ENCODE measurements around the gene DLX5. TPM values are rescaled to one million over a fixed set of nuclear protein-coding genes. Genes with fewer than 3 reads are reported as not detected.

Gene DLX5
- total and polyA plus RNA-seq, 2 of the 4 experiments (the other 2 are of a cell fraction) = not detected

GRCh38 chr7:96991546-96992191 lies 33.0 kb downstream of the DLX5 start:
- Histone ChIP-seq H3K27ac (ENCODE audit: insufficient read depth, low read length) (no peak overlapping the region), H4K91ac (ENCODE audit: insufficient read depth, low read depth, low read length) (no peak overlapping the region), H2BK120ac (ENCODE audit: low read depth, low read length) (no peak overlapping the region), H3K4me3 (ENCODE audit: insufficient read depth, low read depth, low read length) (no peak overlapping the region), H3K27me3 (ENCODE audit: control insufficient read depth, insufficient read depth, low read length) (peaks cover 43% of the 10 kb centered on the region), H3K18ac (ENCODE audit: low read depth, low read length) (no peak overlapping the region), H4K20me1 (ENCODE audit: insufficient read depth, low read length) (no peaks in the 10 kb centered on the region), H2AK9ac (replicated peaks; ENCODE audit: low read depth, low read length, poor library complexity) (no peak overlapping the region), H4K5ac (ENCODE audit: low read depth, low read length) (no peak overlapping the region), H3K23ac (ENCODE audit: low read depth, low read length) (no peak overlapping the region), H3K79me1 (ENCODE audit: low read depth in 1 of 2, low read length in 2 of 2) (no peaks in the 10 kb centered on the region), H2AFZ (replicated peaks; ENCODE audit: low read length, poor library complexity) (no peak overlapping the region), H4K8ac (ENCODE audit: low read depth in 2 of 2, low read length in 2 of 2) (no peak overlapping the region), H2BK15ac (ENCODE audit: low read depth, low read length) (no peak overlapping the region), H2AK5ac (ENCODE audit: low read depth, low read length) (no peak overlapping the region), H3K4ac (ENCODE audit: low read depth, low read length) (no peak overlapping the region), H3K4me1 (ENCODE audit: control insufficient read depth, insufficient read depth, low read length) (no peaks in the 10 kb centered on the region), H3K9ac (ENCODE audit: low read depth, low read length) (no peak overlapping the region), H2BK20ac (ENCODE audit: low read depth, low read length) (no peak overlapping the region), H3K36me3 (ENCODE audit: control insufficient read depth, insufficient read depth, low read length) (no peaks in the 10 kb centered on the region), H3K56ac (ENCODE audit: extremely low read depth, insufficient read depth, low read length) (no peak overlapping the region), H2BK5ac (ENCODE audit: low read depth, low read length, poor library complexity, severe bottlenecking) (no peak overlapping the region), H3K9me3 (ENCODE audit: control insufficient read depth, insufficient read depth, low read length) (peaks cover 11% of the 10 kb centered on the region), H3K14ac (replicated peaks; ENCODE audit: low read depth, low read length) (no peak overlapping the region), H3K9me1 (ENCODE audit: insufficient read depth, low read length) (no peaks in the 10 kb centered on the region), H3K4me2 (ENCODE audit: low read depth, low read length) (no peak overlapping the region)
- ATAC-seq (ENCODE audit: low read depth) (no peak), DNase-seq (no peak)
- dilution Hi-C loops (cut with HindIII; ENCODE audit: low sequenced_read_pairs, unreplicated experiment) (no loop called here), in situ Hi-C loops (cut with MboI; ENCODE audit: low sequenced_read_pairs) (no loop called here), intact Hi-C loops (cut with micrococcal nuclease) (no loop called here)
- POLR2A ChIA-PET (ENCODE audit: unreplicated experiment) = interaction anchor here (0.6 kb wide), 1 partner anchor 209 kb away, joined by 4 read pairs; no protein-coding TSS in a partner anchor
- WGBS, 2 experiments (ENCODE audit: extremely low coverage in 2 of 2, insufficient read length in 1 of 2) = no CpG with 5 or more reads among the region's 13 CpGs
- TF ChIP-seq, protein P1, sequence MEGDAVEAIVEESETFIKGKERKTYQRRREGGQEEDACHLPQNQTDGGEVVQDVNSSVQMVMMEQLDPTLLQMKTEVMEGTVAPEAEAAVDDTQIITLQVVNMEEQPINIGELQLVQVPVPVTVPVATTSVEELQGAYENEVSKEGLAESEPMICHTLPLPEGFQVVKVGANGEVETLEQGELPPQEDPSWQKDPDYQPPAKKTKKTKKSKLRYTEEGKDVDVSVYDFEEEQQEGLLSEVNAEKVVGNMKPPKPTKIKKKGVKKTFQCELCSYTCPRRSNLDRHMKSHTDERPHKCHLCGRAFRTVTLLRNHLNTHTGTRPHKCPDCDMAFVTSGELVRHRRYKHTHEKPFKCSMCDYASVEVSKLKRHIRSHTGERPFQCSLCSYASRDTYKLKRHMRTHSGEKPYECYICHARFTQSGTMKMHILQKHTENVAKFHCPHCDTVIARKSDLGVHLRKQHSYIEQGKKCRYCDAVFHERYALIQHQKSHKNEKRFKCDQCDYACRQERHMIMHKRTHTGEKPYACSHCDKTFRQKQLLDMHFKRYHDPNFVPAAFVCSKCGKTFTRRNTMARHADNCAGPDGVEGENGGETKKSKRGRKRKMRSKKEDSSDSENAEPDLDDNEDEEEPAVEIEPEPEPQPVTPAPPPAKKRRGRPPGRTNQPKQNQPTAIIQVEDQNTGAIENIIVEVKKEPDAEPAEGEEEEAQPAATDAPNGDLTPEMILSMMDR (conservative IDR thresholded peaks at IDR 0.05; ENCODE audit: low read depth, low read length) = no peak
- TF ChIP-seq FOS (IDR thresholded peaks at IDR 0.05; ENCODE audit: low read depth, low read length) (no peak), CHD1 (IDR thresholded peaks at IDR 0.05; ENCODE audit: low read depth, low read length) (no peak), CEBPB (IDR thresholded peaks at IDR 0.05; ENCODE audit: low read depth, low read length) (no peak), POLR2A (IDR thresholded peaks at IDR 0.05; ENCODE audit: low read depth, low read length) (no peak), MXI1 (IDR thresholded peaks at IDR 0.05; ENCODE audit: borderline replicate concordance, low read depth, low read length) (no peak), NFE2L2 (IDR thresholded peaks at IDR 0.05; ENCODE audit: low read depth, low read length) (no peak), RFX5 (IDR thresholded peaks at IDR 0.05; ENCODE audit: low read depth, low read length) (no peak), SMC3 (IDR thresholded peaks at IDR 0.05; ENCODE audit: low read depth, low read length) (no peak), RCOR1 (IDR thresholded peaks at IDR 0.05; ENCODE audit: insufficient replicate concordance, low read length) (no peak), MAFK (IDR thresholded peaks at IDR 0.05; ENCODE audit: low read depth, low read length) (no peak), RAD21 (IDR thresholded peaks at IDR 0.05; ENCODE audit: low read length) (no peak), USF2 (IDR thresholded peaks at IDR 0.05; ENCODE audit: low read depth, low read length) (no peak), BHLHE40 (IDR thresholded peaks at IDR 0.05; ENCODE audit: low read depth, low read length) (no peak), ELK1 (IDR thresholded peaks at IDR 0.05; ENCODE audit: borderline replicate concordance, low read depth, low read length) (no peak), MAZ (IDR thresholded peaks at IDR 0.05; ENCODE audit: borderline replicate concordance, low read depth, low read length) (no peak)
- BruUV-seq (replicated peaks) = no TSS peak
- CTCF ChIA-PET = interaction anchor here (1.4 kb wide), 1 partner anchor 36 kb away, joined by 4 read pairs; no protein-coding TSS in a partner anchor

Data from IMR-90 (cell line).